ENCODE data around the gene LAMP2.
A peak's percentile ranks its signal among the peaks of the same experiment; 100 is the strongest.

Gene LAMP2

DNA sequence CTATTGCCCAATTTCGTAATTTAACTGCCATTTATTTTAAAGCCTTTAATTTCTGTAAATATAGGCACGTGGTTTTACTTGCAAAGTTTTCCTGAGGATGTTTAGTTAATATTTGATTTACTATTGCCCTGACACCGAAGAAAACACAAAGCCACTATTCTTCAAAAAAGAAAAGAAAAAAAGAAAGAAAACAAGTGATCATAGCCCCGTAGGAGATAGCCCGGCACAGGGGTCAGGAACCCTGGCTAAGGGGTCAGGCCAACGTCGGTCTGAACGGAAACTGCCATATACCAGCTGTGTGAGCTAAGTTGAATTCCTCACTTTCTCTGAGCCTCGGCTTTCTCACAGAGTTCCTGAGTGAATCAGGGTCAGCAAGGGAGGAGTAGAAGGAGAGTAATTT lies 17.7 kb upstream of the LAMP2 start:
- Histone ChIP-seq H3K23ac (ENCODE audit: low read length) (no peak overlapping the region), H3K9me3 (ENCODE audit: insufficient read depth, low read depth, low read length) (no peaks in the 10 kb centered on the region), H2BK5ac (ENCODE audit: low read depth, low read length, poor library complexity) (no peak overlapping the region), H3K9ac (ENCODE audit: low read length) (no peak overlapping the region), H3K27me3 (ENCODE audit: insufficient read depth, low read length) (no peaks in the 10 kb centered on the region), H3K27ac (ENCODE audit: low read depth, low read length) (no peak overlapping the region), H3K4me3 (ENCODE audit: low read depth, low read length) (no peak overlapping the region), H2BK12ac (ENCODE audit: low read length) (no peak overlapping the region), H3K4ac (ENCODE audit: low read depth, low read length) (no peak overlapping the region), H4K91ac (ENCODE audit: low read depth, low read length) (no peak overlapping the region), H3K79me1 (ENCODE audit: low read length) (no peaks in the 10 kb centered on the region), H4K12ac (ENCODE audit: low read depth, low read length) (no peak overlapping the region), H3K4me2 (ENCODE audit: low read length) (no peak overlapping the region), H3K79me2 (ENCODE audit: control insufficient read depth, insufficient read depth, low read length, poor library complexity) (no peaks in the 10 kb centered on the region), H2AFZ (ENCODE audit: insufficient read depth, low read length, poor library complexity) (no peak overlapping the region), H2AK5ac (ENCODE audit: low read length) (no peak overlapping the region), H3K18ac (ENCODE audit: low read length) (no peak overlapping the region), H3K4me1 (ENCODE audit: control insufficient read depth in 1 of 2, insufficient read depth in 2 of 2, low read length in 2 of 2) (peaks cover 0 to 3% of the 10 kb centered on the region in 2 experiments), H3K14ac (ENCODE audit: low read length) (no peak overlapping the region), H3K36me3 (ENCODE audit: control insufficient read depth in 1 of 2, insufficient read depth in 2 of 2, low read length in 2 of 2) (no peaks in the 10 kb centered on the region), H4K8ac (ENCODE audit: low read depth, low read length) (no peak overlapping the region), H2BK120ac (ENCODE audit: insufficient read depth, low read length, poor library complexity) (no peak overlapping the region)
- DNase-seq: no peak
- no CpG with 5 or more reads among the region's 9 CpGs for WGBS (ENCODE audit: extremely low coverage, insufficient coverage, insufficient read length)

DNA sequence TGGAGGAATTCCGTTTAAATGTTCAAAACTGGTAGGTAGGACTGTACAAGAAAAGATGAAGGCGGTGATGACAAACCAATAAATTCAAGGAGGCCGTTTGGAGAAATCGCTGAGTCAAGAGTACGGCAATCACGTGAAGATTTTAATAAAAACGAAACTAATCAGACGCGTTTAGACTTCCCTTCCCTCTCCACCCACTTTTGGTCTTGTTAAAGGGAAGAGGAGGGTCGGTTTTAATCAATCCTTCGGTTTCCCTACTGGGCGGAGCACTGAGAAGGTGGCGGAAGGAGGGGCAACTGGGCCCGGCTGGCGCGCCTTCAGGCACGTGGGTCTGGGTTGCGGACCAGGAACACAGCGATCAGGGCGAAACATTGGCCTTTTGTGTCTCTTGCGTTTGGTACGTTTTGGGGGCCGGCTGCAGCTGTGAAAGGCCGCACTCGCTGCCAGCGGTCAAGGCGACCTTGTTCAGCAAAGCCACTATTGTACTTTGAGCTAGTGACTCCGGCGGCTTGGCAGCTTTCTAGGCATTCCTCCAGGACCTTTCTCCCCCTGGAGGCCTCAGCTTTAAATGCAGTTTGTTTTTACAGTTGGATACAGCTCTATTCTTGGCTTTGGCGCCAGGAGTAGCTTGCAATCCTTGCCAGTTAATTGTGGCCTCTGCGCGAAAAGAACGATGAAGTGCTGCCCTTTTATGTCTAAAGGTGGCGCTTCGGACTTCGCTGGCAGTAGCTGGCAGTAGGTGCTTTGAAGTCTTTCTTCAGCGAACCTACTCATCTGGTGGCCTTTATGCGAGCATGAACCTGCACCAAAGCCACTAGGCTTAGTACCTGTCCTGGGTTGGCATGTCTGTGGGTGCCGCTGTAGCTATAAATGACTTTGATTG lies 16.8 kb upstream of the LAMP2 start:
- Histone ChIP-seq H2AFZ (ENCODE audit: insufficient read depth, low read length, poor library complexity) (no peak overlapping the region), H4K91ac (ENCODE audit: low read depth, low read length) (no peak overlapping the region), H4K12ac (ENCODE audit: low read depth, low read length) (no peak overlapping the region), H2BK12ac (ENCODE audit: low read length) (no peak overlapping the region), H3K9ac (ENCODE audit: low read length) (peak overlapping the region; percentile 74), H3K14ac (ENCODE audit: low read length) (no peak overlapping the region), H3K9me3 (ENCODE audit: insufficient read depth, low read depth, low read length) (no peaks in the 10 kb centered on the region), H3K36me3 (ENCODE audit: control insufficient read depth in 1 of 2, insufficient read depth in 2 of 2, low read length in 2 of 2) (no peaks in the 10 kb centered on the region), H2AK5ac (ENCODE audit: low read length) (no peak overlapping the region), H3K27ac (ENCODE audit: low read depth, low read length) (peak overlapping the region; percentile 26), H4K8ac (ENCODE audit: low read depth, low read length) (no peak overlapping the region), H3K4ac (ENCODE audit: low read depth, low read length) (no peak overlapping the region), H3K79me1 (ENCODE audit: low read length) (no peaks in the 10 kb centered on the region), H2BK120ac (ENCODE audit: insufficient read depth, low read length, poor library complexity) (no peak overlapping the region), H2BK5ac (ENCODE audit: low read depth, low read length, poor library complexity) (no peak overlapping the region), H3K23ac (ENCODE audit: low read length) (no peak overlapping the region), H3K4me3 (ENCODE audit: low read depth, low read length) (peak overlapping the region; percentile 68), H3K79me2 (ENCODE audit: control insufficient read depth, insufficient read depth, low read length, poor library complexity) (no peaks in the 10 kb centered on the region), H3K4me2 (ENCODE audit: low read length) (peak overlapping the region; percentile 90), H3K27me3 (ENCODE audit: insufficient read depth, low read length) (no peaks in the 10 kb centered on the region), H3K4me1 (ENCODE audit: control insufficient read depth in 1 of 2, insufficient read depth in 2 of 2, low read length in 2 of 2) (peaks cover 0 to 3% of the 10 kb centered on the region in 2 experiments), H3K18ac (ENCODE audit: low read length) (no peak overlapping the region)
- no CpG with 5 or more reads among the region's 39 CpGs for WGBS (ENCODE audit: extremely low coverage, insufficient coverage, insufficient read length)
- DNase-seq: peak; percentile 52 to 73

DNA sequence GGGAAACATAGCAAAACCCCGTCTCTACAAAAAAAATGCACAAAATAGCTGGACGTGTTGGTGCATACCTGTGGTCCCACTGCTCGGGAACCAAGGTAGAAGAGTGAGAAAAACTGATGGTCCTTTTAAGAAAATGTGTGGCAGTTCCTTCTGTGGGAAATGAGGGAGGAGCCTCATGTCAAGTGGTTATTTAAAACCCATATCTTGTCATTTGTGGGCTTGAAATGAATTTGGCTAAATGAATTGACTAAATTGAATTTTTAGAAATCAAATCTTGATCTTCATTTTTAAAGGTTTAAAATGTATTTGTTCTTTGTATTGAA lies 16.2 kb upstream of the LAMP2 start:
- no peak overlapping the region for H2BK12ac ChIP-seq (ENCODE audit: low read length)
- WGBS (ENCODE audit: extremely low coverage, insufficient coverage, insufficient read length): no CpG with 5 or more reads among the region's 3 CpGs
- no peak overlapping the region for H3K9ac ChIP-seq (ENCODE audit: low read length)
- H3K4me3 ChIP-seq (ENCODE audit: low read depth, low read length): no peak overlapping the region
- H2AK5ac ChIP-seq (ENCODE audit: low read length): no peak overlapping the region
- H3K27ac ChIP-seq (ENCODE audit: low read depth, low read length): no peak overlapping the region
- H3K36me3 ChIP-seq (ENCODE audit: control insufficient read depth in 1 of 2, insufficient read depth in 2 of 2, low read length in 2 of 2): no peaks in the 10 kb centered on the region
- no peak overlapping the region for H2BK120ac ChIP-seq (ENCODE audit: insufficient read depth, low read length, poor library complexity)
- H4K8ac ChIP-seq (ENCODE audit: low read depth, low read length): no peak overlapping the region
- DNase-seq: no peak
- H3K4me2 ChIP-seq (ENCODE audit: low read length): peak overlapping the region; percentile 90
- no peak overlapping the region for H2AFZ ChIP-seq (ENCODE audit: insufficient read depth, low read length, poor library complexity)
- no peak overlapping the region for H3K4ac ChIP-seq (ENCODE audit: low read depth, low read length)
- H3K23ac ChIP-seq (ENCODE audit: low read length): no peak overlapping the region
- no peaks in the 10 kb centered on the region for H3K9me3 ChIP-seq (ENCODE audit: insufficient read depth, low read depth, low read length)
- H2BK5ac ChIP-seq (ENCODE audit: low read depth, low read length, poor library complexity): no peak overlapping the region
- no peak overlapping the region for H3K18ac ChIP-seq (ENCODE audit: low read length)
- H3K14ac ChIP-seq (ENCODE audit: low read length): no peak overlapping the region
- H3K4me1 ChIP-seq (ENCODE audit: control insufficient read depth in 1 of 2, insufficient read depth in 2 of 2, low read length in 2 of 2): peaks cover 0 to 3% of the 10 kb centered on the region in 2 experiments
- no peaks in the 10 kb centered on the region for H3K79me1 ChIP-seq (ENCODE audit: low read length)
- no peaks in the 10 kb centered on the region for H3K79me2 ChIP-seq (ENCODE audit: control insufficient read depth, insufficient read depth, low read length, poor library complexity)
- no peak overlapping the region for H4K91ac ChIP-seq (ENCODE audit: low read depth, low read length)
- H3K27me3 ChIP-seq (ENCODE audit: insufficient read depth, low read length): no peaks in the 10 kb centered on the region
- H4K12ac ChIP-seq (ENCODE audit: low read depth, low read length): no peak overlapping the region

DNA sequence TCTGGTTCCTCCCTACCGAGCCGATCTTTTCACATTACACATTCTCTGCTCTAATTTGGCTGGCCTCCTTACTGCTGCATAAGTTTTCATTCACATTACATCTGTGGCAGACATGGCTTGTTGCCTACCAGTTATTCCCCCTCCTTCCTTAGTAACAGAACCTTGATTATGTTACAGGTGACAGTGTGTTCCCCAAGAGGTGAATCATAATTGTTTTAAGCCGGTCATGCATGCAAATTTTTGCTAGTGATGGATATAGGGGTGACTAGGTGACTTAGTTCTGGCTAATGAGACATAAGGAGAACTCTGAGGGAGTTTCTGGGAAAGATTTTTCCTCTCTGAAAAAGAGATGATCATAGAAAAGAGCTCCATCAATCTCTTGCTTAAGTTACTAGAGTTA lies 8.4 kb upstream of the LAMP2 start:
- H3K9me3 ChIP-seq (ENCODE audit: insufficient read depth, low read depth, low read length): no peaks in the 10 kb centered on the region
- H4K8ac ChIP-seq (ENCODE audit: low read depth, low read length): no peak overlapping the region
- no peaks in the 10 kb centered on the region for H3K27me3 ChIP-seq (ENCODE audit: insufficient read depth, low read length)
- H3K18ac ChIP-seq (ENCODE audit: low read length): no peak overlapping the region
- WGBS (ENCODE audit: extremely low coverage, insufficient coverage, insufficient read length): no CpG with 5 or more reads among the region's 3 CpGs
- H4K91ac ChIP-seq (ENCODE audit: low read depth, low read length): no peak overlapping the region
- no peak overlapping the region for H4K12ac ChIP-seq (ENCODE audit: low read depth, low read length)
- H2AFZ ChIP-seq (ENCODE audit: insufficient read depth, low read length, poor library complexity): no peak overlapping the region
- H2AK5ac ChIP-seq (ENCODE audit: low read length): no peak overlapping the region
- H2BK120ac ChIP-seq (ENCODE audit: insufficient read depth, low read length, poor library complexity): no peak overlapping the region
- no peak overlapping the region for H3K9ac ChIP-seq (ENCODE audit: low read length)
- H3K14ac ChIP-seq (ENCODE audit: low read length): no peak overlapping the region
- H3K4me2 ChIP-seq (ENCODE audit: low read length): no peak overlapping the region
- no peak overlapping the region for H3K4me3 ChIP-seq (ENCODE audit: low read depth, low read length)
- no peak overlapping the region for H2BK12ac ChIP-seq (ENCODE audit: low read length)
- H3K27ac ChIP-seq (ENCODE audit: low read depth, low read length): no peak overlapping the region
- H3K79me1 ChIP-seq (ENCODE audit: low read length): no peaks in the 10 kb centered on the region
- H3K4me1 ChIP-seq (ENCODE audit: control insufficient read depth in 1 of 2, insufficient read depth in 2 of 2, low read length in 2 of 2): no peaks in the 10 kb centered on the region
- no peak overlapping the region for H3K23ac ChIP-seq (ENCODE audit: low read length)
- no peak overlapping the region for H3K4ac ChIP-seq (ENCODE audit: low read depth, low read length)
- H3K36me3 ChIP-seq (ENCODE audit: control insufficient read depth in 1 of 2, insufficient read depth in 2 of 2, low read length in 2 of 2): no peaks in the 10 kb centered on the region
- H2BK5ac ChIP-seq (ENCODE audit: low read depth, low read length, poor library complexity): no peak overlapping the region
- no peak for DNase-seq
- H3K79me2 ChIP-seq (ENCODE audit: control insufficient read depth, insufficient read depth, low read length, poor library complexity): no peaks in the 10 kb centered on the region
